ENCODE measurements around the gene C11orf68.
"Not testable (repeated sequence)": the region's sequence is repeated elsewhere in the genome, so short reads cannot be mapped to it uniquely, and the experiment has no call there.

Gene C11orf68

DNA sequence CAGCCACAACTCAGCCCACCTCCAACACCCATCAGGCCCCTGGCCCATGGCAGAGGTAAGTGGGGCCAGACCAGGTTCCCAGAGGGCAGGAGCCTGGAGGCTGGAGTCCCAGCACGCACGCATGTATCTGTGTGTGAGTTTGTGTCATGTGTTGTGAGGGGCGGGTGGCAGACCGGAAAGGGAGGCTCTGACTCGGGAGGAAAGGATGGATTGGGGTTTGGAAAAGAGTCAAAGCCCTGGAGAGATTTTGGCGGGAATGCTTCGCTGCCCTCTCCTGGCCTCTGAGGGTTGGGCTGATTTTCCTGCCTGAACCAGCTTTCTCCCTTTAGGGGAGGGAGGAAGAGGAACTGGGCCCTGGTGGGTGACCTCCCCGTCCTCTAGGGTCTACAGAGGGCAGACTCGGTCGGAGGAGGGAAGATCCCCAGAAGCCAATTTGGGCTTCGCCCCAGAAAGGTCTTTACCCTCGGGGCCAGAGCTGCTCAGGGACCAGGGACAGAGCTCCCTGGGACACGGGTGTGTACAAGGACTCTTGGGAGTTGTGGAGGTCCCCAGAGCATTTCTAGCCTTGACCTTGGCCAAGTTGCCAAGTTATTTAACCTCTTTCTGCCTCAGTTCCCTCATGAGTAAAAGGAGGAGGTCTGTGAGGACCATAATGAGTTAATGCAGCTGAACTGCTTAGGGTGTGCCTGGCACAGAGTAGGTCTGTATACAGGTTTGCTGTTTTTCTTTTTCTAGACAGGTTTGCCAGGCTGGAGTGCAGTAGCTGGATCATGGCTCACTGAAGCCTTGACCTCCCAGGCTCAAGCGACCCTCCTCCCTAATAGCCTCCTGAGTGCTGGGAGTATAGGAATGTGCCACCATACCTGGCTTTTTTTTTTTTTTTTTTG lies 6.9 kb downstream of the C11orf68 start:
- DNase-seq, result no peak

DNA sequence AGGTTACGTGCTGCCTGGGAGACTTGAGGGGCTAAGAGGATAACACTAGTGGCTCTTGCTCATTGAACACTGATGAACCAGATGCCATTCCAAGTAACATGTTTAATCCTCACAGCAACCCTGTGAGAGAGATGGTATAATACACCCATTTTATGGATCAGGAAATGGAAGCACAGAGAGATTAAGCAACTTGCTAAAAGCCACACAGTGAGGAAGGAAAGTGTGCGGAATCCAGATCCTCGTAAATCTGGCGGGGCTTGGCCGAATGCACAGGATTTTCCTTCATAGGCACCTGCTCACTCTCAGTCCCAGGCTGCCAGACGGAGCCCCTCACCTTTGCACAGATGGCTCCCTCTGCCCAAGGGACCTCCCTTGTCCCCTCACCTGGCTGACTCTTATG lies 11.0 kb downstream of the C11orf68 start:
- DNase-seq, result no peak

DNA sequence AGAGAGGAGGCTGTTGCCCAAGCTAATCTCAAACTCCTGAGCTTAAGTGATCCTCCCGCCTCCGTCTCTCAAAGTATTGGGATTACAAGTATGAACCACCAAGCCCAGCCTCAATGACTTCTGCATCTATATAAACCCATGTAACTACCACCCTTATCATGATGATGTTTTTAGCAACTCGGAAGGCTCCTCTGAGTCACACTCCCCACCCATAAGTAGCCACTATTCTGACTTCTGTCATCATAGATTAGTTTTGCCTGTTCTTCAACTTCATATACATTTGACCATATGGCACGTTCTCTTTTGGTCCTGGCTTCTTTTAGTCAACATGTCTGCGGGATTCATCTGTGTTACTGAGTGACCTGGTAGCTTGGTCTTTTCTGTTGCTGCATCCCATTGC lies 12.3 kb downstream of the C11orf68 start:
- DNase-seq, result no peak

DNA sequence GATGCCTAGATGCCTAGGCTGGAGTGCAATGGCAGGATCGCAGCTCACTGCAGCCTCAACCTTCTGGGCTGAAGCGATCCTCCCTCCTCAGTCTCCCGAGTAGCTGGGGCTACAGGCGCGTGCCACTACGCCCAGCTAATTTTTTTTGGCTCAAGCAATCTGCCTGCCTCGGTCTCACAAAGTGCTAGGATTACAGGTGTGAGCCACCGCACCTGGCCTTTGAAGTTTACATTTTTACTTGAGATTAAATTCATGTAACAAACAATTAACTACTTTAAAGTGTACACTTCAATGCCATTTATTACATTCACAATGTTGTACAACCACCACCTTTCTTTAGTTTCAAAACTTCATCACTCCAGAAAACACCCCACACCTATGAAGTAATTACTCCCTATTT lies 15.1 kb downstream of the C11orf68 start:
- DNase-seq, result no peak

DNA sequence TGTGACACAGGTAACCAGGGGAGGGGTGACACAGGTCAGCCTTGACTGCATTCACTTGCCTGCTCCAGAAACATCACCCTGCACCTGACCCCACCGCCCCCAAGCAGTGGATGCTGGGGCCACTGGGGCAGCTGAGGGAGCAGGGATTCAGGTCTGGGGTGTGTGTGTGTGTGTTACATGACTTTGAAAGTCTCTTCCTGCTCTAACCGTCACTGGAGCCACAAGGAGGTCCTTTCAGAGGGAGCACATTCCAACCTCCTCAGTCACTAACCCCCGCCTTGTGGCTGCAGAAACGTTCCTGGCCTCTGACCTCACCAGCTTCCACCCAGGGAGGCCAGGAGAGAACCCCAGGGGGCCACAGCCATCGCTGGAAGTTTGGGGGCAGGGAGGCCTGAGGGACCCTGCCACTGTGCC lies 15.8 kb downstream of the C11orf68 start:
- DNase-seq, result no peak

DNA sequence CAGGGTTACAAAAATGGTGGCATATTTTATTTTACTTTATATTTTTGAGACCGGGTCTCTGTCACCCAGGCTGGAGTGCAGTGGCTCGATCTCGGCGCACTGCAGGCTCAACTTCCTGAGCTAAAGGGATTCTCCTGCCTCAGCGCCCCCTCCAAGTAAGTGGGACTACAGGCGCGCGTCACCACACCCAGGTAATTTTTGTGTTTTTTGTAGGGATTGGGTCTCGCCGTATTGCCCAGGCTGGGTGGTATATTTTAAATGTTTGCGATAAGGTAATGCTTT lies 18.0 kb downstream of the C11orf68 start:
- DNase-seq, result no peak

DNA sequence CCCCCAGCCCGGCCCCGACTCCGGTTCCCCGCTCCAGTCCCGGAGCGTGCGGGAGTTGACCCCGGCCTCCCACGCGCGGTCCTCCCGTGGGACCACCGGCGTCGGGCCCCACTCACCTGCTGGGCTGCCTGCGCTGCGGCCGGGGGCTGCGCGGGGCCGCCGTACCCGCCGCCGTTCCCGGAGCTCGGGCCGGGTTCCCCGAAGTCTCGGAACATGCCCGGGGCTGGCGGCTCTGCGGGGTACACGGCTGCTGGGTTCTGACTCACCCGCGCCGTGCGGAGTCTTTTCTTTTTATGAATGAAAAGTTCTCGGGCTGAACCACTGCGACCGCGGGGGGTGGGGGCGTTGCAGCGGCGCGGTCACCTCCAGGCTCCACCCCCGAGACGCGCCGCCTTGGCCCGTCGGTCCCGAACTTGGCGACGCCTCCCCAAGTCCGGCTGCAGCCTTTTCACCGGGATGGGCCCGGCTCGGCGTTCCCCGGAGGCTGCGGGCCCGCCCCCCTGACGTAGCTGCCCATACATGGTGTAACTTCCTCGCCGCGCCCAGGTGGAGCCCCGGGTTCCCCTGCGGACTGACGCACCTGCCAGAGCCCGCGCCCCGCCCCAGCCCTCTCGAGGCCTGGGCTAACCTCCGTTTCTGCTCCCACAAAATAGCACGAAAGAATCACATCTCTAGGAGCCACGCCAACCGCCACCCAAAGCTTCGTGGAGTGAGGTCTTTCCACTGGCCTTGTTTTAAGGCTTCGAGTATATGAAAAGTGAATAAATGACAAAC lies 18.6 kb downstream of the C11orf68 start, which contains the start of gene FOSL1:
Gene FOSL1, minus strand, starts transcription at position 264 of the 774 bp plus-strand sequence. Its CDS starts 49 bp downstream, at position 215.
- DNase-seq, result peak; percentile 91

DNA sequence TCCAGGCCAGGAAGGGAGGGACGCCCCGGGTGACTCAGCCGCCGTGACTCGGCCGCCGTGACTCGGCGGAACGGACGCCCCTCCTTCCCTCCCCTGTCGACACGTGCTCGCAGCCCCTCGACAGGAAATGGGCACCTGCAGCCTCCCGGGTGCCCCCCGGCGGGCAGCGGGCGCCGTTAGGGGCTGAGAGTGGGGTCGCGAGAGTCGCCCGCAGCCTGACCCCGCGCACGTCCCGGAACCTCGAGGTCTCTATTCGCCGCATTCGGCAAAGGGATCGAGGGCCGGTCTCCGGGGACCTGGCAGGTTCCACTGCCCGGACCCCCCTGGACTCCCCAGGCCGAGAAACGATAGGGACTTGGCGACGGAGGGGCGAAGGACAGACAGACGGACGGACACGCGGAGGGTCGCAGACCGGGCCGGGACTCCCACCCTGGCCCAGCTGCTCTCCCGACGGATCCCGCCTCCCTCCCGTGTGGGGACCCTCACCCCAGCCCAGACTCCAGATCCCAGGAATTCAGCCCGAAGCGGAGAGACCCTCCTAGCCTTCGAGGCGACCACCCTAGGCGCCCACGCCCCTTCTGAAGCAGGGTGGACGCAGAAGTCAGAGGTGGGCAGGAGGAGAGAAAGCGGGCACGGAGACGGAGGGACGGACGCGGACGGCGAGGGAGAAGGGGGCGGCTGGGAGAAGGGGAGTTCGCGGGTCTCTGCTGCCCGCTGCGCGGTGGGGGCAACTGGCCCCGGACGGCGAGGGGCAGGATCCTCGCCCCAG lies 19.3 kb downstream of the C11orf68 start:
- DNase-seq, result peak; percentile 55

DNA sequence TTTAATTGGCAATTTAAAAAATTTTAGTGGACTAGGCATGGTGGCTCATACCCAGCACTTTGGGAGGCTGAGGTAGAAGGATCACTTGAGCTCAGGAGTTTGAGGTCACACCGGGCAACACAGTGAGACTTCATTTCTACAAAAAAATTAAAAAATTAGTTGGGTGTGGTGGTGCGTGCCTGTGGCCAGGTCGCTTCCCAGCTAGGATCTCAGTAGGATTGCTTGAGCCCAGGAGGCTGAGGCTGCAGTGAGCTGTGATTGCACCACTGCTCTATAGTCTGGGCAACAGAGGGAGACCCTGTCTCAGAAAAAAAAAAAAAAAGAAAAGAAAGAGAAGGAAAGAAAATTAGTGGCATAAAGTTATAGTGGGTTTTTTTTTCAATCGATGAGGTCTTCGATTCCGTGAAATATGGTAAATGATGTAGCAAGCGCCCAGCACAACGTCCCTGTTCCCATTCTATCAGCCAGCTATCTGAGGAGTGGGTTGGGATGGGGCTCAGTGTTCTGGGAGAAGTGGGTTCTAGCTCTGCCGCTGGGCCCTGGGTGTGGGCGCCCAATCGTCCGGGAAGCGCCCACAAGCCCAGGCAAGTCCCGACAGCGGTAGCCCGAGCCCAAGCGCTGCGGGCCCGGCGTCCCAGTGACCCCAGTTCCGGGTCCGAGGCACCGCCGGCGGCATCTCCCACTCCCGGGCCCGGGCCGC lies 20.1 kb downstream of the C11orf68 start:
- no peak for DNase-seq

DNA sequence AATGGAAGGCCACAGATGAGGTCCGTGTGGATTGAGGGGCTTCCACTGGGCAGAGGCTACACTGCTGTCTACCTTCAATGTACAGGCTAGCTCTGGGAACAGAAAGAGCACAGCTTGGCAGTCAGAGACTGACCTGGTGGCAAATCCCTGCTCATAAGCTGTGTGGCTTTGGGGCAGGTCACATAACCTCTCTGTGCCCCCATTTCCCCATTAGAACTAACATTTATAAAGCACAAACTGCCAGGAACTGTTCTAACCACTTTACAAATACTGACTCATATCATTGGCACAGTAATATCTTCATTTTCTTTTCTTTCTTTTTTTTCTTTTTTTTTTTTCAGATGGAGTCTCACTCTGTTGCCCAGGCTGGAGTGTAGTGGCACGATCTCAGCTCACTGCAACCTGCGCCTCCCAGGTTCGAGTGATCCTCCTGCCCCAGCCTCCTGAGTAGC lies 21.8 kb downstream of the C11orf68 start:
- DNase-seq, result no peak

DNA sequence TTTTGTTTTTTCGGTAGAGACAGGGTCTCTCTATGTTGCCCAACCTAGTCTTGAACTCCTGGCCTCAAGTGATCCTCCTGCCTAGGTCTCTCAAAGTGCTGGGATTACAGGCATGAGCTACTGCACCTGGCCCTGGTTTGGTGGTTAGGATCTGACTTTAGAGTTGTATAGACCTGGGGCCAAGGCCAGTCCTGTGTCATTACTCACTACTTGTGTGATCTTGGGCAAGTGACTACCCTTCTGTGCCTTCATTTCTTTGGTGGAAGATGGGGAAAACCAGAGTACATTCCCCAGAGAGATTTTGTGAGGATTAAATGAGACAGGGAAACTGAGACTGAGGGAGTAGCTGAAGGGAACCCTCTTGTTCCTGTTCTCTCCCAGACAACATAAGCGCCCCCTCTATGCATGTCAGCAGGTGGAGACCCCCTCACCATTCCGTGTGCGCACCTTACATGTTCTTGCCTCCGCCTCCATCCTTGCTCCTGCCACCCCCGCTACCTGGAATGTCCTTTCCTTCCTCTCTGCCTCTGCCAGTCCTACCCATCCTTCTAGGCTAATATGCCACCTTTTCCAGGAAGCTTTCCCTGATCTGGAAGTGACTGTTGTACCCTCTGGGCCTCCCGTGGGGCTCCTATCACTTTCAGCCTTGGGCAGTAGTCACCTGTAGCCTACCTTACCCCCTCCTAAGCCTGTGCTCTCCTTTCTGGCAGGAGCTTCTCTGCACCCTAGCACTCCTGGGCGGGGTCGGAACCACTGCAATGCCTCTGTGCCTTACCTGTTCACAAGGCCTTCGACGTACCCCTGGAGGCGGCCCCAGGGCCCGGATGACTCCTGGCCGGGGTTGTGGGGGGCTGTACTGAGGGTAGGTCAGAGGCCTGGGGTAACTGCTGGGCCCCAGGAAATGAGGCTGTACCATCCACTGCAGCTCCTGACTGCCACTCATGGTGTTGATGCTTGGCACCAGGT lies 22.5 kb downstream of the C11orf68 start:
- DNase-seq, result no peak

DNA sequence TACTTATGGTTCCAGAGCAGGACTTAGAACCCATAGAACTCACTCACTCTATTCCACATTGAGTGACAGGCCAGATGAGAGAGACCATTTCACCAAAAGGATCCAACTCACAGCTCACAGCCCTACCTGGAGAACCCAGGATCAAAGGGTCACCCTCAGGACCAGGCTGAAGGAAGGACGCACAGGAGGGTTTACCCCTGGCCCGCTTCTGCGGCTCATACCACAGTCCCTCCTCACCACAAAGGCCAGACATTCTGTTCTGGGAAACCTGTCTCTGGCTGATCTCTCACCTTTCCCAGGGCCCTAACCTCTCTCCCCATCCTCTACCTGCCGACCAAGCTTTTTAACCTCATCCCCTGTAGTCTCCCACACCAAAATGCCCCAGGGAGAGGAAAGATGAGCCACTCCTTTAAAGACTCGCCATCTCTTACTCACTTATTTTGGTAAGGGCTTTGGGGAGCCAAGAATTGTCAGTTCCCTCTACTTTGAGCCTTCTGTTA lies 23.3 kb downstream of the C11orf68 start:
- DNase-seq, result no peak

DNA sequence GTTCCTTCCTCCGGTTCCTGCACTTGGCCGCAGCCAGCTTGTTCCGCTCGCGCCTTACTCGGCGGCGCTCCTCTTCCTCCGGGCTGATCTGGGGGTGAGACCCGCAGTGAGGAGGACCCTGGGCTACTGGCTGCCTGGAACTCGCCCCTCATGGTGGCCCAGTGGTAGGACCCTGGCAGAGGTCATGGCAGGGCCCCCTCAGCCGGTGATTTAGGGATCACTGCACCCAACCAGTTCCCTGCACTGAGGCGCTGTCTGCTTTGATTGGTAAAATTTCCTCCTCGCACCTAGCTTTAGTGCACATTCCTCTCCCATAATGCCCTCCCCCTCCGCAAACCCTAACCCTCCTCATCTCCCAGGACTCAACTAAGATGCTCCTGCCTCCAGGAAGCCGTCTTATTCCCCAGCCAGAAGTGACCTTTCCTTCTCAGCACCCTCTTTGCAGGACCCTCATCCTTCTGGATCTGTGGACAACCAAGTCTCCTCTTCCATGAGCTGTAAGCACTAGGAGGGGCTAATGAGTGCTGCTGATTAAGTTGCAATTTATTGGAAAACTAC lies 24.7 kb downstream of the C11orf68 start:
- DNase-seq, result no peak

DNA sequence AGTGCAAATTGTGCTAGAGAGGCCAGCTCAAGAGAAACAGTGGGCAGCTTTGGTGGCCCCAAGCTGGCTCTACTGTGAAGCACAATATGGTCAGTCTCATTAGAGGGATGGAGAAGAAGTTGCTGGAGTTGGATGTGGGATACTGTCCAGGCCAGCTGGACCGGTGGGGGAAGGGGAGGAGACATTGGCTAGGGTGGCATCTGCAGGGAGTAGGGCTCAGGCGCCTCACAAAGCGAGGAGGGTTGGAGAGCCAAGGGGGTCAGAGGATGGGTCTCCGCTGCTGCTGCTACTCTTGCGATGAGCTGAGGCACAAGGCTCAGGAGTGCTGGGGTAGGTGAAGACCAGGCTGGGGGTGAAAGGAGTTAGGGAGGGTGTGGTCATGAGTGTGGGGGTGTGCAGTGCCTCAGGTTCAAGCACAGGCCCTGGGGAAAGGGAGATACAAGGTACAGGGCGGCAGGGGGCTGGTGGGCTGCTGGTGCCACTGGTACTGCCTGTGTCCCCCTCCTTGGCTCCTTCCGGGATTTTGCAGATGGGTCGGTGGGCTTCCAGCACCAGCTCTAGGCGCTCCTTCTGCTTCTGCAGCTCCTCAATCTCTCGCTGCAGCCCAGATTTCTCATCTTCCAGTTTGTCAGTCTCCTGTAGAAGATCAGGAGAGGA lies 26.1 kb downstream of the C11orf68 start:
- DNase-seq, result no peak

DNA sequence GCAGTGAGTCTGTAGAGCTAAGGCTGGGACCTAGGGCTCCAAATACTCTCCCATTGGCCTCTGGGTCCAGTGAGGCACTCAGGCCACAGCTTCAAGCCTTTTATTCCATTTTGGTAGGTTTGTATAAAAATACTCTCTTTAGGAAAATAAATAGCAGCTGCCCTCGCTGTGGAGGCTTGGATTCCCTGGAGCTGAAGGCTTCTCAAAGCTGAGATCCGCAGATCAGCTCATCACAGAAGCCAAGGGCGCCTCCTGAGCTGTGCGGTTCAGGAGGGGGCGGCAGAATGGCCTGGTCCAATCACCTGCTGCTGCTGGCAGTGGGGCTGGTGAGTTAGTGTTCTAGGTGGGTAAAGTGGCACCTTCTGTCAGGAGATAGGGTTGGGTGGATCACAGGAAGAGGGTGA lies 26.7 kb downstream of the C11orf68 start:
- DNase-seq, result not testable (repeated sequence)

DNA sequence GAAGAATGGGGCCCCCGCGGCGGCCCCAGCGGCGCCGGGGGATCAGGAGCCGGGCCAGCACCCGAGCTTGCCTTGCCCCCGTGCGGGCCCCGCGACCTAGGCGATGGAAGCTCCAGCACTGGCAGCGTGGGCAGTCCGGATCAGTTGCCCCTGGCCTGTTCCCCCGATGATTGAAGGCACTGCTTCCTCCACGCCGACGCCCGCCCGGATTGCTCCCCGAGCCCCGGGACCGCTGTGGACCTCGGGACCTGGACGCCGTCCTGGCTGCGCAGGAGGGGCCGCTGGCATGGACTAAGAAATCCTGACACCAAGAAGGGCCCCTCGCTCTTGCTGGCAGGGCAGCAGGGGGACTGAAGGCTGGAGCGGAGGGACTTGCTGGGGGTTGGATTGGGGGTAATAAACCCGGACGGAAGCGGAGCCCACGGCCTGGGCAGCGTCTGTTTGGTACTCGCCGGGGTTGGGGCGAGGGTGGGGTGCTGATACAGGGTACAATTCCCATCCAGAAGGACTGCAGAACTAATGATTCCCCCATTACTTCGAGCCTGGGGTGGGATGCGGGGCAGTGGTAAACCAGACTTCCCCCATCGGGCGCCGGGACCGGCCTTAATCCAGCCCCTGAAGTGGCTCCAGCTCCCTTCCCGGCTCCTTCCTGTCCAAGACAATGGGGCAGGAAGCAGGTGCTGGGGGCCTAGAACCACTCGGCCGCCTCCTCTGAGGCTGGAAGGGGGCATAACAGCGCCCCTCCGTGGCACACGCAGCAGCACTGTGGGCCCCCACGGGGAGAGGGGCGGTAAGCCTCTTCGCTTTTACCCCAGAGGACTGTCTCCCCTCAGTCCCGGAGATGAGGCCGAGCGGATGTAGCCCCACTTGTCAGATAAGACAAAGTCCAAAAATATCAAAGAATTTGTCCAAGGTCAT lies 27.4 kb downstream of the C11orf68 start:
- DNase-seq, result no peak

DNA sequence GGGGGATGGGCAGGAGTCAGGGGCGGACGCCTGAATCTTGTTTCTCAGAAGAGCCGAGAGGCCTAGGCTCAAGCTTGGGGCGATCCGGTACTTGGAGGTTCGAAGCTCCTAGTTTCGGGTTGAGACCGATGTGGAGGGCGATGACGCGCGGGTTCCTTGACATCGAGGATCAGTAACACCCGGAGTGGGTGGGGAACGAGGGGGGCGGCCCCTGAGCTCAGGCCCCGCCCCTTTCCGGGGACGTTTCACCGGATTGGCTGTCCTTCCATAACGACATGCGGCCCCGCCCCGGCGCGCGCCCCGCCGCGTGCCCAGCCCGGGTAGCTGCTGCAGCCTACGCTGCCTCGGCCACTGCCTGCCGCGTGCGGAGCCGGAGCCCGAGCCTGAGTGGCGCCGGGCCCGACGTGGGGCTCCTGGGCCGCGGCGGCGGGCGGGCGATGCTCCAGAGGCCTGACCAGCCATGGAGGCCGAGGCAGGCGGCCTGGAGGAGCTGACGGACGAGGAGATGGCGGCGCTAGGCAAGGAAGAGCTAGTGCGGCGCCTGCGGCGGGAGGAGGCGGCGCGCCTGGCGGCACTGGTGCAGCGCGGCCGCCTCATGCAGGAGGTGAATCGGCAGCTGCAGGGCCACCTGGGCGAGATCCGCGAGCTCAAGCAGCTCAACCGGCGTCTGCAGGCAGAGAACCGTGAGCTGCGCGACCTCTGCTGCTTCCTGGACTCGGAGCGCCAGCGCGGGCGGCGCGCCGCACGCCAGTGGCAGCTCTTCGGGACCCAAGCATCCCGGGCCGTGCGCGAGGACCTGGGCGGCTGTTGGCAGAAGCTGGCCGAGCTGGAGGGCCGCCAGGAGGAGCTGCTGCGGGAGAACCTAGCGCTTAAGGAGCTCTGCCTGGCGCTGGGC lies 28.3 kb downstream of the C11orf68 start, which contains the start of gene CCDC85B:
Gene CCDC85B, plus strand, starts transcription at position 350 of the 895 bp plus-strand sequence. Its CDS starts 111 bp downstream, at position 461.
- DNase-seq, result peak; percentile 99

Measured in activated CD4-positive, alpha-beta T cell treated with anti-CD3 and anti-CD28 coated beads for 1 hour (primary cell).